RWPE2 (cell line): ENCODE results near the gene ADAMTS4.
A peak's percentile ranks its signal among the peaks of the same experiment; 100 is the strongest.

Source experiments
- ATAC-seq: fragments of 200-7000 bp; cut with Tn5 transposase; 3 replicates; pipeline ENCODE4 v1.9.1; 2021; ENCODE audit warnings: low read depth
- DNase-seq: peaks from one replicate; pipeline ENCODE4 v3.0.0-alpha.2; 2020; ENCODE audit warnings: low spot score
- H3K27ac ChIP-seq: fragments of 450-650 bp; 2 replicates; pipeline ENCODE4 v1.5.1; 2017; ENCODE audit warnings: mild to moderate bottlenecking; ENCODE audit not compliant: poor library complexity, severe bottlenecking
- H3K27me3 ChIP-seq: fragments of 250-450 bp; sonication (Bioruptor Pico); 2 replicates; pipeline ENCODE4 v1.5.1; 2021; ENCODE audit warnings: mild to moderate bottlenecking, moderate library complexity; ENCODE audit not compliant: insufficient read depth, poor library complexity, severe bottlenecking
- H3K36me3 ChIP-seq: fragments of 250-450 bp; sonication (Bioruptor Pico); 2 replicates; pipeline ENCODE4 v1.5.1; 2020; ENCODE audit warnings: low read depth, mild to moderate bottlenecking, moderate library complexity
- H3K4me1 ChIP-seq: fragments of 250-450 bp; sonication (Bioruptor Pico); 2 replicates; pipeline ENCODE4 v1.5.1; 2021; ENCODE audit warnings: mild to moderate bottlenecking, moderate library complexity; ENCODE audit not compliant: insufficient read depth, poor library complexity, severe bottlenecking
- H3K4me3 ChIP-seq: fragments of 250-450 bp; sonication (Bioruptor Pico); 2 replicates; pipeline ENCODE4 v1.5.1; 2021; ENCODE audit warnings: mild to moderate bottlenecking, moderate library complexity; ENCODE audit not compliant: severe bottlenecking
- H3K9me3 ChIP-seq: fragments of 250-450 bp; sonication (Bioruptor Pico); 2 replicates; pipeline ENCODE4 v1.5.1; 2021; ENCODE audit warnings: mild to moderate bottlenecking, moderate library complexity; ENCODE audit not compliant: severe bottlenecking
- TF ChIP-seq, protein P1 (sequence below): fragments of 450-650 bp; IDR thresholded peaks from one replicate; pipeline ENCODE4 v1.5.1; 2017; ENCODE audit warnings: mild to moderate bottlenecking, moderate library complexity; ENCODE audit not compliant: poor library complexity, severe bottlenecking

Gene ADAMTS4

GRCh38 chr1:161171191-161171590 is 27.7 kb downstream of the ADAMTS4 start:
- Histone ChIP-seq H3K27me3 (no peaks in the 10 kb centered on the region), H3K9me3 (no peaks in the 10 kb centered on the region), H3K27ac (no peak overlapping the region), H3K36me3 (peaks cover 49% of the 10 kb centered on the region), H3K4me3 (no peak overlapping the region), H3K4me1 (peaks cover under 1% of the 10 kb centered on the region)
- ATAC-seq (no peak), DNase-seq (no peak)
- TF ChIP-seq, protein P1, sequence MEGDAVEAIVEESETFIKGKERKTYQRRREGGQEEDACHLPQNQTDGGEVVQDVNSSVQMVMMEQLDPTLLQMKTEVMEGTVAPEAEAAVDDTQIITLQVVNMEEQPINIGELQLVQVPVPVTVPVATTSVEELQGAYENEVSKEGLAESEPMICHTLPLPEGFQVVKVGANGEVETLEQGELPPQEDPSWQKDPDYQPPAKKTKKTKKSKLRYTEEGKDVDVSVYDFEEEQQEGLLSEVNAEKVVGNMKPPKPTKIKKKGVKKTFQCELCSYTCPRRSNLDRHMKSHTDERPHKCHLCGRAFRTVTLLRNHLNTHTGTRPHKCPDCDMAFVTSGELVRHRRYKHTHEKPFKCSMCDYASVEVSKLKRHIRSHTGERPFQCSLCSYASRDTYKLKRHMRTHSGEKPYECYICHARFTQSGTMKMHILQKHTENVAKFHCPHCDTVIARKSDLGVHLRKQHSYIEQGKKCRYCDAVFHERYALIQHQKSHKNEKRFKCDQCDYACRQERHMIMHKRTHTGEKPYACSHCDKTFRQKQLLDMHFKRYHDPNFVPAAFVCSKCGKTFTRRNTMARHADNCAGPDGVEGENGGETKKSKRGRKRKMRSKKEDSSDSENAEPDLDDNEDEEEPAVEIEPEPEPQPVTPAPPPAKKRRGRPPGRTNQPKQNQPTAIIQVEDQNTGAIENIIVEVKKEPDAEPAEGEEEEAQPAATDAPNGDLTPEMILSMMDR = no peak

GRCh38 chr1:161168906-161169305 is 29.9 kb downstream of the ADAMTS4 start:
- no peak overlapping the region for H3K4me3 ChIP-seq
- H3K4me1 ChIP-seq = no peaks in the 10 kb centered on the region
- H3K9me3 ChIP-seq = no peaks in the 10 kb centered on the region
- TF ChIP-seq, protein P1 = no peak
- H3K36me3 ChIP-seq = peaks cover 31% of the 10 kb centered on the region
- DNase-seq (no peak), ATAC-seq (no peak)
- no peaks in the 10 kb centered on the region for H3K27me3 ChIP-seq
- no peak overlapping the region for H3K27ac ChIP-seq

GRCh38 chr1:161166669-161167548 is 31.9 kb downstream of the ADAMTS4 start:
- H3K27ac ChIP-seq = peak overlapping the region; percentile 28
- no peak for DNase-seq
- peak overlapping the region; percentile 61 for H3K4me3 ChIP-seq
- TF ChIP-seq, protein P1 = no peak
- ATAC-seq = no peak; the same call in 2 of the 3 replicates
- H3K4me1 ChIP-seq = no peaks in the 10 kb centered on the region
- no peaks in the 10 kb centered on the region for H3K27me3 ChIP-seq
- peaks cover 26% of the 10 kb centered on the region for H3K36me3 ChIP-seq
- H3K9me3 ChIP-seq = no peaks in the 10 kb centered on the region

- TF ChIP-seq, protein P1 = peak; percentile 46
- peak within 1 kb of the TSS; percentile 28 for H3K27ac ChIP-seq
- peak; percentile 97 for DNase-seq
Measured at GRCh38 chr1:161165742-161166668, 32.8 kb downstream of the ADAMTS4 start, which contains the start of gene PPOX. TSS of gene PPOX (plus strand) at chr1:161166426. CDS start at chr1:161166848, 422 bp downstream.

More at GRCh38 chr1:161165742-161166668, 32.8 kb downstream of the ADAMTS4 start, which contains the start of gene PPOX:
- Histone ChIP-seq H3K4me1 (no peaks in the 10 kb centered on the region), H3K36me3 (peaks cover 21% of the 10 kb centered on the region), H3K9me3 (no peaks in the 10 kb centered on the region), H3K4me3 (peak within 1 kb of the TSS; percentile 61), H3K27me3 (no peaks in the 10 kb centered on the region)
- peak; percentile 95 for ATAC-seq
